Vagina (tissue), 2 donors: ENCODE data around the gene CETN1.

ENCODE experiments used
- CTCF ChIP-seq, 3 experiments: fragments of 450-650 bp in 2 of 3; fragments of 200-600 bp in 1 of 3; sonication (generic) in 1 of 3; IDR thresholded peaks; one replicate each; pipeline ENCODE4 v1.5.1; 2017 to 2019; ENCODE audit warnings: antibody characterized with exemption in 3 of 3, mild to moderate bottlenecking in 2 of 3, moderate library complexity in 2 of 3
- POLR2AphosphoS5 ChIP-seq, 2 donors: sonication (generic); formaldehyde crosslinking; IDR thresholded peaks; one replicate each; pipeline ENCODE4 v1.9.0; 2017; ENCODE audit warnings: antibody characterized with exemption in 2 of 2, mild to moderate bottlenecking in 2 of 2, low read depth in 1 of 2; ENCODE audit not compliant: insufficient read depth in 1 of 2

- TF ChIP-seq CTCF (IDR thresholded peaks at IDR 0.05) (no peak), POLR2AphosphoS5 (IDR thresholded peaks at IDR 0.05; ENCODE audit: insufficient read depth in 1 of 2, low read depth in 1 of 2) (no peak)
Observed at GRCh38 chr18:629269-630150, 49.3 kb downstream of the CETN1 start.
